Activated CD4-positive, alpha-beta memory T cell treated with anti-CD3 and anti-CD28 coated beads, Interleukin-2, amount 10 ng/mL, durations not matched to agents 7 days and 5 days (primary cell): ENCODE results near the gene PSMD12. TPM values are rescaled to one million over a fixed set of nuclear protein-coding genes. Genes with fewer than 3 reads are reported as not detected.

Experiments used
- CTCF ChIA-PET: fragments of 350-600 bp; sonication (Branson Sonifier 250); formaldehyde crosslinking; loops from one replicate; lab custom pipeline; 2021; ENCODE audit warnings: antibody characterized with exemption, inconsistent platforms; lab: Charles Lee
- POLR2A ChIA-PET: fragments of 350-600 bp; sonication (Branson Sonifier 250); formaldehyde crosslinking; loops from one replicate; lab custom pipeline; 2021; ENCODE audit warnings: antibody characterized with exemption; lab: Charles Lee
- DNase-seq: peaks from one replicate; pipeline ENCODE4 v3.0.0-alpha.2; 2020
- H3K27ac Mint-ChIP-seq: one replicate; pipeline ENCODE4 v1.8.0; 2021; ENCODE audit warnings: mild to moderate bottlenecking, mixed read lengths
- H3K27me3 Mint-ChIP-seq: one replicate; pipeline ENCODE4 v1.8.0; 2021; ENCODE audit warnings: mixed read lengths
- H3K36me3 Mint-ChIP-seq: one replicate; pipeline ENCODE4 v1.8.0; 2021; ENCODE audit warnings: low read depth, mixed read lengths
- H3K4me1 Mint-ChIP-seq: one replicate; pipeline ENCODE4 v1.8.0; 2021; ENCODE audit warnings: mixed read lengths
- H3K4me3 Mint-ChIP-seq: one replicate; pipeline ENCODE4 v1.8.0; 2021; ENCODE audit warnings: mild to moderate bottlenecking, mixed read lengths
- H3K9me3 Mint-ChIP-seq: one replicate; pipeline ENCODE4 v1.8.0; 2021; ENCODE audit warnings: mixed read lengths
- total RNA-seq, 2 experiments: library from RNA; stranded (reverse); gene quantifications; one replicate each; pipeline ENCODE4 v1.2.3, GENCODE V29; 2021

Gene PSMD12
- total RNA-seq, 2 experiments from 2014 or later, result 49.3 to 50.0 TPM

DNA sequence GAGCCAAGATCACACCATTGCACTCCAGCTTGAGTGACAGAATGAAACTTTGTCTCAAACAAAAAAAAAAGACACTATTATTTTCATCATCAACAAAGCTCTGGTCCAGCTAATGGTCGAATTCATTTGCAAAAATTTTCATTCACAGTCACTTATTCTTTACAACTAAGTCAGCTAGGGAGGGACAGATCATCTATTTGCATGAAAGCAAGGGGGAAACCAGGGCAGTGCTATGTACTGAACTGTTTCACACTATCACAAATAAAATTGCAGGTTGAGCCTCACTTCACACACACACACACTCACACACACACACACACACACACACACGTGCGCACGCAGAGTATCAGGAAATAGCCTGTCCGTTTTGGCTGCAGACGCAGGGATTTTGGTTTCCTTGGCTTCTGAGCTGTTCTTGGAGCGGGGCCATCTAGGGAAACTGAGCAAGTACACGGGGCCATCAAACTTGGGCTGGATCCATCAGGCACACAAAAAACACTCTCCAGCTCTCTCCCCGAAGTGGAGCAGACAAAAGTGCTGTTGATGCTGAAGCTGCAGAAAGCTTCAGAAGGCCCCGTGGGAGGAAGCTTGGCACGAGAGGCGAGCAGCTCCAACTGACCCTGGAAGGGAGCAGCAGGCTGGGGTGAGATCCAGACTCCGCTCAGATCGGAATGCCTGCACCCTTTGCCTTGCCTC lies 77.0 kb downstream of the PSMD12 start:
- CTCF ChIA-PET, result interaction anchor here (0.7 to 1.5 kb wide), 6 partner anchors 10 to 1682 kb away, joined by 3 to 4 read pairs (median 3); no protein-coding TSS in a partner anchor
- no peak for DNase-seq
- Mint-ChIP-seq H3K36me3 (no peaks in the 10 kb centered on the region), H3K27ac (no peak overlapping the region), H3K9me3 (no peaks in the 10 kb centered on the region), H3K4me3 (no peak overlapping the region), H3K27me3 (no peaks in the 10 kb centered on the region), H3K4me1 (peaks cover 5% of the 10 kb centered on the region)
- POLR2A ChIA-PET, result interaction anchor here (1.1 kb wide), 1 partner anchor 10 kb away, joined by 3 read pairs; no protein-coding TSS in a partner anchor

Other genes with a start within 250 kb of the PSMD12 start
- gene HELZ, start 121.4 kb downstream of the PSMD12 start, total RNA-seq, result 100 to 1,000 TPM in 1 of 2 experiments, 10 to 100 TPM in 1; 98.2 to 109 TPM
- gene PITPNC1, start 10.7 kb upstream of the PSMD12 start, total RNA-seq, result 10 to 100 TPM; 29.1 to 31.1 TPM